GM12878 (cell line): ENCODE results near the gene PON1. TPM values are rescaled to one million over a fixed set of nuclear protein-coding genes. Genes with fewer than 3 reads are reported as not detected.

Source experiments
- ATAC-seq: fragments of 200-7000 bp; cut with Tn5 transposase; 3 replicates; pipeline ENCODE4 v1.9.1; 2020; ENCODE audit warnings: mild to moderate bottlenecking, moderate library complexity
- BruUV-seq: library from RNA; stranded (reverse); fragments of 400-500 nt; replicated peaks from 2 replicates; lab custom pipeline; 2021; lab: Mats Ljungman, UMichigan
- CTCF ChIA-PET: fragments of 300-600 bp; sonication (Branson Sonifier 250); formaldehyde crosslinking; extraction: SDS; loops from one replicate; lab custom pipeline; 2021; ENCODE audit warnings: inconsistent platforms; lab: Yijun Ruan, JAX
- POLR2A ChIA-PET: fragments of 350-600 bp; formaldehyde crosslinking; extraction: SDS; loops from one replicate; lab custom pipeline; 2021; ENCODE audit warnings: inconsistent platforms; lab: Charles Lee
- RAD21 ChIA-PET: fragments of 300-600 bp; sonication (Branson Sonifier 250); formaldehyde crosslinking; loops from one replicate; lab custom pipeline; 2023; ENCODE audit warnings: antibody characterized with exemption; ENCODE audit not compliant: unreplicated experiment; lab: Charles Lee
- SMC1A ChIA-PET: fragments of 300-600 bp; sonication (Branson Sonifier 250); formaldehyde crosslinking; loops from one replicate; lab custom pipeline; 2023; ENCODE audit not compliant: unreplicated experiment, uncharacterized antibody; lab: Charles Lee
- DNase-seq: peaks from one replicate; pipeline ENCODE4 v3.0.0-alpha.2; 2011; ENCODE audit warnings: low read depth, low spot score
- FAIRE-seq: peaks from 3 replicates; lab custom pipeline; 2011; peaks lifted over from hg19 to GRCh38; lab: Jason Lieb, UNC
- H2AFZ ChIP-seq: 2 replicates; pipeline ENCODE4 v1.6.0; 2011; ENCODE audit warnings: low read depth, low read length, control low read depth; ENCODE audit not compliant: control insufficient read depth
- H3K27ac ChIP-seq: 2 replicates; pipeline ENCODE4 v1.5.1; 2011; ENCODE audit warnings: control low read depth; ENCODE audit not compliant: control insufficient read depth, insufficient read depth
- H3K27me3 ChIP-seq, 2 experiments: replicated peaks in 1 of 2; 2 replicates each; pipeline versions ENCODE4 v1.6.0 to v1.6.1; 2011; ENCODE audit warnings: low read length in 1 of 2; ENCODE audit not compliant: control insufficient read depth in 2 of 2, insufficient read depth in 2 of 2
- H3K36me3 ChIP-seq, 2 experiments: 2 replicates each; pipeline ENCODE4 v1.5.1; 2011; ENCODE audit warnings: low read length in 1 of 2; ENCODE audit not compliant: control insufficient read depth in 2 of 2, insufficient read depth in 2 of 2
- H3K4me1 ChIP-seq: 2 replicates; pipeline ENCODE4 v1.6.1; 2011; ENCODE audit warnings: mild to moderate bottlenecking, low read length, moderate library complexity, mixed read lengths; ENCODE audit not compliant: control insufficient read depth, insufficient read depth
- H3K4me2 ChIP-seq: 2 replicates; pipeline ENCODE4 v1.6.0; 2011; ENCODE audit warnings: control low read depth; ENCODE audit not compliant: control insufficient read depth, insufficient read depth
- H3K4me3 ChIP-seq: fragments of 200-600 bp; sonication (generic); 2 replicates; pipeline ENCODE4 v1.5.1; 2016
- H3K79me2 ChIP-seq: 2 replicates; pipeline ENCODE4 v1.6.0; 2011; ENCODE audit warnings: low read length; ENCODE audit not compliant: control insufficient read depth, insufficient read depth
- H3K9ac ChIP-seq: 2 replicates; pipeline ENCODE4 v1.8.0; 2011; ENCODE audit warnings: low read length, control low read depth, mixed read lengths; ENCODE audit not compliant: control insufficient read depth, insufficient read depth
- H3K9me3 ChIP-seq: replicated peaks from 3 replicates; pipeline ENCODE4 v1.5.1; 2011; ENCODE audit warnings: mild to moderate bottlenecking, low read length; ENCODE audit not compliant: control insufficient read depth, insufficient read depth
- H4K20me1 ChIP-seq: 2 replicates; pipeline ENCODE4 v1.6.0; 2011; ENCODE audit not compliant: control insufficient read depth, insufficient read depth
- EGR1 ChIP-seq, 2 experiments: IDR thresholded peaks; 1 replicate in 1 of 2; 2 replicates in 1 of 2; pipeline ENCODE4 v1.6.1; 2011 to 2012; ENCODE audit warnings: low read depth in 2 of 2, low read length in 2 of 2, borderline replicate concordance in 1 of 2, mild to moderate bottlenecking in 1 of 2, moderate library complexity in 1 of 2
- ETV6 ChIP-seq, 2 experiments: fragments of 450-650 bp in 1 of 2; IDR thresholded peaks in 1 of 2; conservative IDR thresholded peaks in 1 of 2; 2 replicates each; pipeline ENCODE4 v1.6.1; 2014; ENCODE audit warnings: antibody characterized with exemption in 1 of 2, borderline replicate concordance in 1 of 2, low read depth in 1 of 2, mild to moderate bottlenecking in 1 of 2, moderate library complexity in 1 of 2
- JUNB ChIP-seq: IDR thresholded peaks from 2 replicates; pipeline ENCODE4 v1.6.1; 2016; ENCODE audit warnings: antibody characterized with exemption, mild to moderate bottlenecking
- MAX ChIP-seq: IDR thresholded peaks from 2 replicates; pipeline ENCODE4 v1.6.1; 2012; ENCODE audit warnings: low read depth, low read length, improper control_type of control experiment
- MYC ChIP-seq: IDR thresholded peaks from 2 replicates; pipeline ENCODE4 v1.6.1; 2011; ENCODE audit warnings: mild to moderate bottlenecking, low read length, moderate library complexity, inconsistent platforms; ENCODE audit not compliant: insufficient read depth, insufficient replicate concordance, insufficient read length, severe bottlenecking
- NRF1 ChIP-seq: conservative IDR thresholded peaks from 2 replicates; pipeline ENCODE4 v1.6.1; 2011; ENCODE audit warnings: mild to moderate bottlenecking, low read depth, low read length, improper control_type of control experiment
- RB1 ChIP-seq: fragments of 450-650 bp; formaldehyde crosslinking; IDR thresholded peaks from 2 replicates; pipeline ENCODE4 v1.6.1; 2017; ENCODE audit warnings: mild to moderate bottlenecking, borderline replicate concordance
- SREBF1 ChIP-seq: IDR thresholded peaks from 2 replicates; pipeline ENCODE4 v1.6.1; 2012; ENCODE audit warnings: mild to moderate bottlenecking, low read length
- SREBF2 ChIP-seq: IDR thresholded peaks from 2 replicates; pipeline ENCODE4 v1.6.1; 2012; ENCODE audit warnings: mild to moderate bottlenecking, low read length
- TAF1 ChIP-seq: IDR thresholded peaks from 2 replicates; pipeline ENCODE4 v1.6.1; 2011; ENCODE audit warnings: mild to moderate bottlenecking, low read depth, low read length, borderline replicate concordance
- USF2 ChIP-seq: IDR thresholded peaks from 2 replicates; pipeline ENCODE4 v1.6.1; 2011; ENCODE audit warnings: low read depth, low read length, improper control_type of control experiment, borderline replicate concordance
- ZBTB4 ChIP-seq: fragments of 450-650 bp; formaldehyde crosslinking; IDR thresholded peaks from 2 replicates; pipeline ENCODE4 v1.4.0; 2022; ENCODE audit warnings: mild to moderate bottlenecking, moderate library complexity
- WGBS: methylation state at CpG from one replicate; pipeline ENCODE4 v1.1.6; 2016; ENCODE audit warnings: low lambda C conversion rate; ENCODE audit not compliant: insufficient replicate concordance, insufficient coverage; ENCODE audit errors: missing lambda C conversion rate; 5-methylcytosine and 5-hydroxymethylcytosine counted together
- in situ Hi-C: fragments of 300-500 bp; cut with MboI; formaldehyde crosslinking; loops from 9 replicates; pipeline ENCODE4 v1.14.3; 2018; ENCODE audit warnings: mixed read lengths
- intact Hi-C: fragments of 100-400 bp; cut with micrococcal nuclease; formaldehyde crosslinking; loops from one replicate; pipeline ENCODE4 v1.14.2; 2022; ENCODE audit not compliant: unreplicated experiment
- polyA plus RNA-seq, 11 experiments: library from polyadenylated mRNA; depleted of rRNA in 4 of 11; unstranded in 6 of 11; stranded (reverse) in 5 of 11; fragments of >200 nt; fragmentation: Nextera tagmentation in 4 of 11; fragmentation: Illumina TruSeq in 1 of 11; extraction: Ambion mirVana in 4 of 11; extraction: Trizol in 1 of 11; gene quantifications; 1 replicate in 1 of 11; 2 replicates in 10 of 11; pipeline versions ENCODE4 v1.2.1 to v1.2.3, GENCODE V29; 2011 to 2016; ENCODE audit warnings: inconsistent platforms in 2 of 11, missing spikeins in 2 of 11, low read depth in 1 of 11
- total RNA-seq, 4 experiments: library from RNA; depleted of rRNA in 3 of 4; stranded (reverse); fragments of >200 nt in 3 of 4; fragmentation: Illumina TruSeq in 1 of 4; extraction: Trizol in 1 of 4; gene quantifications; 2 replicates each; pipeline versions ENCODE4 v1.2.1 to v1.2.3, GENCODE V29; 2013 to 2021

PON1 gene
- total and polyA plus RNA-seq, 10 of the 15 experiments (the other 5 are each of a cell fraction or from before 2014, with no cell fraction given) = 0.10 to 0.26 (median 0.23) TPM; not detected in 4

DNA sequence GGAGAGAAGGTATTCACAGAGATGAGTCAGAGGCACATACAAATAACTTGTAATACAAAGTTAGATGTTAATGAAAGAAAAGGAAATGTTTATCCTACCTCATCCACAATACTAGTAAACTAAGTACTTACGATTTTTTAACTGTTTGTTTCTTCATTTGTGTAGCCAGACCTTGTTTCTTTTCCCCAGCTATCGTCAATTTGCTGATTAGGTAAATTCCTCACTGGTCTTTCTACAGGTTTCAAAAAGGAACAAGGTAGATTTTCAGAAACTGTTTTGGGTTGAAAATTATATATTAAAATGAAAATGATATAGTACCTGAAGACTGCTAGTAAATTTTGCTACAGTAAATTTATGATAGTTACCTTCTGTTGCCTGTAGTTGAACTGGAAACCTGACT lies 56.6 kb downstream of the PON1 start (continued):
- no peak for TF ChIP-seq ZBTB4
- no peak for TF ChIP-seq TAF1

DNA sequence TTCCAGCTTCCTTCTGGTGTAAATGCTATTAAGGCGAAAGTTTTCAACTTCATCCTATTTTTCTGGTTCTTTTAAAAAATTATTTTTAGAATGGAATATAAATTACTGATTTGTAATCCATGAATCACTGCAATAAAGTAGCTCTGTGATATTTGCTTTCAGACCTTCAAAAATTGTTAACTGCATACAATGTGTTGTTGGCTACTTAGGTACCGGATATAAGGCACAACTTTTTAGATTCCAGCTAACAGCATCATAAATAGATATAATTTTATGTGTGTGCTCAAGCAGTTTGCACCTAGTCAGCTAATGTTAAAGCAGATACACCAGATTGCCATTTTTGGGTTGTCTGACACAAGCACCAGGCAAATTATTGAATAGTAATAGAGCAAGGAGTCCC lies 58.7 kb downstream of the PON1 start:
- TF ChIP-seq SREBF2 (no peak), MYC (no peak), ETV6 (conservative IDR thresholded peaks at IDR 0.05 in 1 of 2, IDR thresholded peaks at IDR 0.05 in 1 of 2; ENCODE audit: borderline replicate concordance in 1 of 2, low read depth in 1 of 2) (no peak), MAX (no peak), RB1 (no peak), USF2 (no peak), NRF1 (no peak), JUNB (no peak), SREBF1 (no peak), EGR1 (IDR thresholded peaks at IDR 0.05; ENCODE audit: borderline replicate concordance in 1 of 2, low read depth in 2 of 2, low read length in 2 of 2) (no peak)
- RAD21 ChIA-PET = interaction anchor here (1.0 to 2.2 kb wide), 3 partner anchors 19 to 421 kb away, joined by 3 to 8 read pairs (median 4); no protein-coding TSS in a partner anchor
- no TSS peak for BruUV-seq
- CTCF ChIA-PET = interaction anchor here (0.5 to 3.3 kb wide), 6 partner anchors 18 to 1856 kb away, joined by 3 to 18 read pairs (median 4); no protein-coding TSS in a partner anchor
- in situ Hi-C loops (no loop called here), intact Hi-C loops (no loop called here)
- POLR2A ChIA-PET = no interaction called here
- Histone ChIP-seq H3K27ac (no peak overlapping the region), H3K79me2 (no peaks in the 10 kb centered on the region), H3K9ac (no peak overlapping the region), H3K27me3 (no peaks in the 10 kb centered on the region), H3K9me3 (no peaks in the 10 kb centered on the region), H4K20me1 (no peaks in the 10 kb centered on the region), H3K4me1 (no peaks in the 10 kb centered on the region), H3K4me3 (no peak overlapping the region), H2AFZ (no peak overlapping the region), H3K4me2 (no peak overlapping the region), H3K36me3 (no peaks in the 10 kb centered on the region)
- DNase-seq (no peak), ATAC-seq (no peak), FAIRE-seq (no peak)
- SMC1A ChIA-PET = interaction anchor here (1.0 to 2.2 kb wide), 7 partner anchors 11 to 154 kb away, joined by 3 to 6 read pairs (median 4); no protein-coding TSS in a partner anchor
- WGBS = 12% methylated on average over 2 of the region's 2 CpGs
